Natural killer cell (primary cell): Measurements from ENCODE around the gene PTPRJ. TPM values are rescaled to one million over a fixed set of nuclear protein-coding genes. Genes with fewer than 3 reads are reported as not detected.

Experiments used
- ATAC-seq, 3 donors: fragments of 150-1000 bp in 2 of 3; fragments of 200-7000 bp in 1 of 3; cut with Tn5 transposase; 1 replicate in 1 of 3; 2 replicates in 2 of 3; pipeline ENCODE4 v1.10.0; 2021; ENCODE audit warnings: mild to moderate bottlenecking in 2 of 3, moderate library complexity in 2 of 3
- DNase-seq, 2 donors: peaks; one replicate each; pipeline versions ENCODE4 v3.0.0 to v3.0.0-alpha.2; 2013 to 2021; ENCODE audit warnings: mixed read lengths in 1 of 2
- H3K27ac ChIP-seq: one replicate; pipeline ENCODE4 v1.5.1; 2013; ENCODE audit warnings: mild to moderate bottlenecking, low read length
- H3K27me3 ChIP-seq: one replicate; pipeline ENCODE4 v1.6.1; 2013; ENCODE audit warnings: low read length; ENCODE audit not compliant: control insufficient read depth, insufficient read depth
- H3K36me3 ChIP-seq: one replicate; pipeline ENCODE4 v1.6.1; 2013; ENCODE audit warnings: low read length; ENCODE audit not compliant: control insufficient read depth, insufficient read depth
- H3K4me1 ChIP-seq: one replicate; pipeline ENCODE4 v1.6.1; 2013; ENCODE audit warnings: low read length; ENCODE audit not compliant: control insufficient read depth, insufficient read depth
- H3K4me3 ChIP-seq: one replicate; pipeline ENCODE4 v1.5.1; 2013; ENCODE audit warnings: low read length
- H3K9me3 ChIP-seq: one replicate; pipeline ENCODE4 v1.6.1; 2013; ENCODE audit warnings: low read length; ENCODE audit not compliant: control insufficient read depth, insufficient read depth
- H3K27ac Mint-ChIP-seq, 2 donors: one replicate each; pipeline ENCODE4 v1.8.0; 2022; ENCODE audit warnings: mild to moderate bottlenecking in 2 of 2, mixed read lengths in 2 of 2, moderate library complexity in 1 of 2
- H3K27me3 Mint-ChIP-seq, 2 donors: one replicate each; pipeline ENCODE4 v1.8.0; 2022; ENCODE audit warnings: low read depth in 2 of 2, mixed read lengths in 2 of 2
- H3K36me3 Mint-ChIP-seq: one replicate; pipeline ENCODE4 v1.8.0; 2022; ENCODE audit warnings: mixed read lengths
- H3K4me1 Mint-ChIP-seq, 2 donors: one replicate each; pipeline ENCODE4 v1.8.0; 2022; ENCODE audit warnings: mixed read lengths in 2 of 2
- H3K4me3 Mint-ChIP-seq: one replicate; pipeline ENCODE4 v1.8.0; 2022; ENCODE audit warnings: mild to moderate bottlenecking, moderate library complexity, mixed read lengths
- H3K9me3 Mint-ChIP-seq, 2 donors: one replicate each; pipeline ENCODE4 v1.8.0; 2022; ENCODE audit warnings: mixed read lengths in 2 of 2
- WGBS: methylation state at CpG from one replicate; pipeline ENCODE4 v1.1.7; 2013; ENCODE audit warnings: missing lambda C conversion rate; ENCODE audit not compliant: insufficient coverage; 5-methylcytosine and 5-hydroxymethylcytosine counted together
- intact Hi-C: fragments of 100-400 bp; cut with micrococcal nuclease; formaldehyde crosslinking; loops from one replicate; pipeline ENCODE4 v1.14.2; 2022
- total RNA-seq, 4 donors: library from RNA; stranded (reverse); fragments of 120-200 nt in 1 of 4; gene quantifications; one replicate each; pipeline versions ENCODE4 v1.2.3 to v1.2.4, GENCODE V29; 2013 to 2022
- TF ChIP-seq, protein P1 (sequence below): fragments of 200-600 bp; IDR thresholded peaks from one replicate; pipeline ENCODE4 v1.8.0; 2022; ENCODE audit warnings: antibody characterized with exemption

PTPRJ gene
- total RNA-seq, 3 donors from 2014 or later (not counting 1 experiment from before 2014, with no cell fraction given), result 110 to 127 (median 111) TPM

- Mint-ChIP-seq H3K9me3 (no peaks in the 10 kb centered on the region), H3K27me3 (no peaks in the 10 kb centered on the region), H3K4me3 (no peak overlapping the region), H3K4me1 (peaks cover 18 to 32% of the 10 kb centered on the region in 2 donors), H3K36me3 (no peaks in the 10 kb centered on the region), H3K27ac (peak overlapping the region; percentile 17 to 63)
- Histone ChIP-seq H3K4me1 (peaks cover 8% of the 10 kb centered on the region), H3K4me3 (no peak overlapping the region), H3K27ac (no peak overlapping the region), H3K27me3 (no peaks in the 10 kb centered on the region), H3K9me3 (no peaks in the 10 kb centered on the region), H3K36me3 (peaks cover 30% of the 10 kb centered on the region)
- intact Hi-C loops, result no loop called here
- DNase-seq (no peak), ATAC-seq (no peak)
- 94% methylated on average over 6 of the region's 6 CpGs for WGBS
- TF ChIP-seq, protein P1, sequence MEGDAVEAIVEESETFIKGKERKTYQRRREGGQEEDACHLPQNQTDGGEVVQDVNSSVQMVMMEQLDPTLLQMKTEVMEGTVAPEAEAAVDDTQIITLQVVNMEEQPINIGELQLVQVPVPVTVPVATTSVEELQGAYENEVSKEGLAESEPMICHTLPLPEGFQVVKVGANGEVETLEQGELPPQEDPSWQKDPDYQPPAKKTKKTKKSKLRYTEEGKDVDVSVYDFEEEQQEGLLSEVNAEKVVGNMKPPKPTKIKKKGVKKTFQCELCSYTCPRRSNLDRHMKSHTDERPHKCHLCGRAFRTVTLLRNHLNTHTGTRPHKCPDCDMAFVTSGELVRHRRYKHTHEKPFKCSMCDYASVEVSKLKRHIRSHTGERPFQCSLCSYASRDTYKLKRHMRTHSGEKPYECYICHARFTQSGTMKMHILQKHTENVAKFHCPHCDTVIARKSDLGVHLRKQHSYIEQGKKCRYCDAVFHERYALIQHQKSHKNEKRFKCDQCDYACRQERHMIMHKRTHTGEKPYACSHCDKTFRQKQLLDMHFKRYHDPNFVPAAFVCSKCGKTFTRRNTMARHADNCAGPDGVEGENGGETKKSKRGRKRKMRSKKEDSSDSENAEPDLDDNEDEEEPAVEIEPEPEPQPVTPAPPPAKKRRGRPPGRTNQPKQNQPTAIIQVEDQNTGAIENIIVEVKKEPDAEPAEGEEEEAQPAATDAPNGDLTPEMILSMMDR, result no peak
Measured at GRCh38 chr11:48169259-48169658, 188.9 kb downstream of the PTPRJ start.

- peak overlapping the region; percentile 17 to 63 for H3K27ac Mint-ChIP-seq
- Histone ChIP-seq H3K4me1 (peaks cover 8% of the 10 kb centered on the region), H3K4me3 (no peak overlapping the region), H3K9me3 (no peaks in the 10 kb centered on the region), H3K27me3 (no peaks in the 10 kb centered on the region), H3K36me3 (peaks cover 28% of the 10 kb centered on the region), H3K27ac (no peak overlapping the region)
- H3K36me3 Mint-ChIP-seq, result no peaks in the 10 kb centered on the region
- peaks cover 18 to 32% of the 10 kb centered on the region in 2 donors for H3K4me1 Mint-ChIP-seq
- H3K9me3 Mint-ChIP-seq, result no peaks in the 10 kb centered on the region
- intact Hi-C loops, result no loop called here
- WGBS, result 85% methylated on average over 7 of the region's 7 CpGs
- ATAC-seq (no peak), DNase-seq (no peak)
- H3K27me3 Mint-ChIP-seq, result no peaks in the 10 kb centered on the region
- TF ChIP-seq, protein P1, result no peak
- H3K4me3 Mint-ChIP-seq, result no peak overlapping the region
Measured at GRCh38 chr11:48169717-48170116, 189.4 kb downstream of the PTPRJ start.

GRCh38 chr11:48170241-48171233, 190.2 kb downstream of the PTPRJ start:
- TF ChIP-seq, protein P1, result no peak
- H3K4me1 Mint-ChIP-seq, result peaks cover 18 to 32% of the 10 kb centered on the region in 2 donors
- Histone ChIP-seq H3K9me3 (no peaks in the 10 kb centered on the region), H3K36me3 (peaks cover 22% of the 10 kb centered on the region), H3K27me3 (no peaks in the 10 kb centered on the region), H3K27ac (no peak overlapping the region), H3K4me3 (no peak overlapping the region), H3K4me1 (peaks cover 8% of the 10 kb centered on the region)
- WGBS, result 69% methylated on average over 10 of the region's 10 CpGs
- no peaks in the 10 kb centered on the region for H3K27me3 Mint-ChIP-seq
- H3K4me3 Mint-ChIP-seq, result no peak overlapping the region
- no peaks in the 10 kb centered on the region for H3K9me3 Mint-ChIP-seq
- peak overlapping the region; percentile 23 to 58 for H3K27ac Mint-ChIP-seq
- H3K36me3 Mint-ChIP-seq, result no peaks in the 10 kb centered on the region
- intact Hi-C loops, result no loop called here
- DNase-seq (peak in 1 of 2 donors; percentile 18), ATAC-seq (peak in 1 of 3 donors; percentile 26)
